ENCODE results near the gene DBF4B.

- TF ChIP-seq CTCF (IDR thresholded peaks at IDR 0.05) = no peak
- TF ChIP-seq POLR2A (IDR thresholded peaks at IDR 0.05) = no peak
Measured at GRCh38 chr17:44759086-44759915, 50.8 kb downstream of the DBF4B start.

All from esophagus squamous epithelium (tissue), 4 donors.